Measurements from ENCODE around the gene FOXS1.
"Not testable (repeated sequence)": the region's sequence is repeated elsewhere in the genome, so short reads cannot be mapped to it uniquely, and the experiment has no call there.

FOXS1 gene

DNA sequence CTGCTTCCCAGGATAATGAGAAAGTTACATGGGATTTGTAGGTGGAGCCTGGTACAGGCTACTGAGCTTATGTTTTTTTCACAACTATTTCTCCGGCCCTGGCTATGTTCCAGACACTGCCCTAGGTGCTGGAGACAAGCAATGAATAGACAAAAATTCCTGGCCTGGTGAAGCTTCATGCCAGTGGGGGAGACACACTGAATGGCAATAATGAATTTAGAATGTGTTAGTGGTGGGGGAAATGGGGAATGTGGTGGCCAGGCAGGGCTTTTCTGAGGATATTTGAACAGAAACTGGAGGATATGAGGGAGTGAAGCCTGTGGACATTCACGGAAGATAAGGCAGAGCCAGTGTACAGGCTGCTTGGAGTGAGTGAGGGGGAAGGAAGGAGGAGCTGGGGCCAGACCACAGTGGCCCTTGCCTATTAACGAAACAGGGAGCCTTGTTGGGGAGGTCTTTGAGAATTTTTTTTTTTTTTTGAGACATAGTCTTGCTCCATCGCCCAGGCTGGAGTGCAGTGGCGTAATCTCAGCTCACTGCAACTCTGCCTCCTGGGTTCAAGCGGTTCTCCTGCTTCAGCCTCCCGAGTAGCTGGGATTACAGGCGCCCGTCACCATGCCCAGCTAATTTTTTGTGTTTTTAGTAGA is 6.6 kb downstream of the FOXS1 start:
- no peak for DNase-seq

DNA sequence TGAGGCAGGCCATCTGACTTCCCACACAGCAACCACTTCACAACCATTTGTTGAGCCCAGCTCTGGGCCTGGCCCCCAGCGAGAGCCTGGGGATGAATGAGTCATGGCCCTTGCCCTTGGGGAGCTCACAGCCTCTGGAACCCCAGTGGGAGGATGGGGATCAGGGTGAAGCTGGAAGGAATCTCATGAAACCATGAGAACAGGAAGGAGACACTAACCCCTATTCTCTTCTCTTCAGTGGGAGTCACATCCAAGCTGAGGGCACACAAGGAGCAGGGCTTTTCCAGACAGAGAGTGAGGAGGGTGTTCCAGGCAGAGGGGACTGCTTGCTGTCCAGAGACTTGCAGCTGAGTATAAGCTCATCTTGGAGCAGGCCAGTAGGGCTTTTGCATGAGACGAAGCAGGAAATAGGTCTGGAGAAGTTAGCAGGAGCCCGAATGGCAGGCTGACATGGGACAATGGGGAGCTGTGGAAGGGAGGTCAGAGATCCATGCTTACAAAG is 7.5 kb downstream of the FOXS1 start:
- no peak for DNase-seq

DNA sequence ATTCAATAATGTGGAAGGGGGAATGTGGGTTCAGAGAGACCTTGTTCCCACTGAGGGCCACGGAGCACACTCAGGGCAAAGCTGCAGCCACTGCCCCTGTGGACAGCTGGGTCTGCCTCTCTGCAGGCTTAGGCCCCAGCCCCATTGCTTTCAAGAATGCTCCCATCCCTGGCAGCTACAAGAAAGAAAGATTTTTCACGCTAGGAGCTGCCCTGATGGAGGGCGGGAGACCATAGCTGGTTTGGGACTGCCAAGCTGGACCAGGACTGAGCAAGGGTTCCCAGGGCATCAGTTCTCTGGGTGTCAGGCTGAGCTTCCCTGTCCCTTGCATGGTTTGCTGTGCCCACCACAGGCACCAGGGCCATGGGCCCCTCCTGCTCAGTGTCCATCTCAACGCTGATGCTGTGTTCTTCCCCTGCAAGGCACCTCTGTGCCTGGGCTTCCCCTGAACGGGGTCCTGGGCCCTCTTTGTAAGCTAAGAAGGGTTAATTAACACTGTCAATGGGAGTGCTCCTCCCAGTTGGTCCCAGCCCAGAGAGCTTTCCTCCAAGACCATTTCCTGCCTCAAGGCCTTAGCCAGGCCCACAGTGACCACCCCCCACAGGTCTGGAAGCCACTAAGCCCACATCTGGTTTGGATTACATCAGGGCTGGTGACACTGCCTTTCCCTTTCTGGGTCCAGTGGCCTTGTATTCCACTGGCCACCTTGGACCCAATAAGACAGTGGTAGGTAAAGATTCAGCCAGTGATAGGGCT is 8.4 kb downstream of the FOXS1 start:
- DNase-seq: no peak

DNA sequence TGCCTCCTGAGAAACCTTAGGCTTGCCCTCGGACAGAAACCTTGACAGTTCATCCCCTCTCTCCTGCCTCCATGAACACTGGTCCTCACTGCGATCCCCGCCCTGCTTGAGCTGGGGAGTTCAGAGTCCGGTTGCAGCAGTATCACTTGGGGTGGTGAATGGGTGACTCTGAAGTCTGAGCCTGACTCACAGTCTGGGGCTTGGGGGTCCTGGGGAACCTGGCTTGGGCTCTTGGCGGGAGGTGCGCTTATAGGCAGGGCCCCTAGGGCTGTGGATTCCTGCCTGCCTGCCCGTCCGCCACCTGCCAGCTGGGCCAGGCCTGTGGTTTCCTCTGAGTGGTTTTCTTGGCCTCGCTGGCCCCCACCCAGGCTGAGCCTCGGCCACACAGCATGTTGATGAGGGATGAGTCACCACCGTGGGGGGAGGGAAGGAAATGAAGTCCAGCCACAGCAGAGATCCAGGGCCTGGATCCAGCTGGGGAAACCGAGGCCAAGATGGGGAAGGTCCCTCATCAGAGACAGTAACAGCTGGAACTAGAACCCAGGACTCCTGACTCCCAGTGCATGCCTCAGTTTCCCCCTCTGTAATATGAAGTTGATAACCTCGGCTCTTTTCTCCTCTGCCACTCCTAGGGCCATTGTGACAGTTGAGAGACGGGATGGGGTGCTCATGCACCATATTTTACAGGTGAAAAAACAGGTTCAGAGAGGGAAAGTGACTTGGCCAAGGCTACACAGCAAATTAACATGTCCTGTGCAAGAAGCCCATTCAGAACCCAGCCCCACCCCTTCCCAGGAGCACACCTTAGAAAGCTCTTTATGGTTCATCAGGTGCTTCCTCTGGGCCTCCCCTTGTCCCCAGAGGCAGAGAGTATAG is 9.2 kb downstream of the FOXS1 start:
- DNase-seq: no peak

DNA sequence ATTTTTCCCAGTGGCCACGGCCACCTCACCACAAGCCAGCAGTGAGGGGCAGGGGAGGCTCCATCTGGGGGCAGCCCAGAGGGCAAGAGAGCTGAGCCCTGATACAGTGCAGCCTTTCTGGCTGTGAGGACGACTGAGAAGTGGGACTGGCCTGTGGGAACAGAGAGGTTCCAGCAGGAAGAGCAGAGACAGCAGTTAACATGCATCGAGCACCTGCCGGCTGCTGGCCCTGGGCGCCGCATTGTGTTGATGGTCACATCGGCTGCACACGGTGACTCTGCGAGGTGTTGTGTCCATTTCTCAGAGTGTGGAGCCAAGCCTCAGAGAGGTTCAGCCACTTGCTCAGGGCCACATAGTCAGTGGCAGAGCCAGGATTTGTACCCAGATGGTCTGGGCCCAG is 9.8 kb downstream of the FOXS1 start:
- DNase-seq: no peak

DNA sequence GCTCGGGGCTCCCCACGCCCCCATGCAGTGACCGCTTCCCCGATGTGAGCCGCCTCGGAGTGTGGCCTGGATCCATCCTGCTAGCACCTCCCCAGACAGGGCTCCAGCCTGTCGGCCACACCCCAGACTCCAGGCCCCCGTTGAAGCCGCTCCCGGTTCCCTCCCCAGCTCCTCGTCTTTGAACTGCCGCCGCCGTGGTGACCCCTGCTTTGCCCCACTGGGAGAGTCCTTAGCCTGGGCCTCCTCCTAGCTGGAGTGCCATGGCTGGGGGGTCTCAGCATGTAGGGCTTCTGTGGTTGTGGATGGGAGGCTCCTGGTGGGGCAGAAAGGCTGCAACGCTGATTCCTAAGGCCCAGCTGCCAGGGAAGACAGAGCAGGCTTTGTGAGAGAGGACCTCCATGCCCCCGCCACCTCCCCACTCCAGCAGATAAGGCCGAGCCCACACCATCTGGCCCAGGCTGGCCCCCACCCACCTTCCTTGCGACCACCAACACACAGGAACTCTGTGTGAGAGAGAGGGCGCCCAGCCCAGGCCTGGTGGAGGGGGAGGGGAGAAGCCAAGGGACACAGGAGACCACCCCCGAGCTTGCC is 11.4 kb downstream of the FOXS1 start:
- no peak for DNase-seq

DNA sequence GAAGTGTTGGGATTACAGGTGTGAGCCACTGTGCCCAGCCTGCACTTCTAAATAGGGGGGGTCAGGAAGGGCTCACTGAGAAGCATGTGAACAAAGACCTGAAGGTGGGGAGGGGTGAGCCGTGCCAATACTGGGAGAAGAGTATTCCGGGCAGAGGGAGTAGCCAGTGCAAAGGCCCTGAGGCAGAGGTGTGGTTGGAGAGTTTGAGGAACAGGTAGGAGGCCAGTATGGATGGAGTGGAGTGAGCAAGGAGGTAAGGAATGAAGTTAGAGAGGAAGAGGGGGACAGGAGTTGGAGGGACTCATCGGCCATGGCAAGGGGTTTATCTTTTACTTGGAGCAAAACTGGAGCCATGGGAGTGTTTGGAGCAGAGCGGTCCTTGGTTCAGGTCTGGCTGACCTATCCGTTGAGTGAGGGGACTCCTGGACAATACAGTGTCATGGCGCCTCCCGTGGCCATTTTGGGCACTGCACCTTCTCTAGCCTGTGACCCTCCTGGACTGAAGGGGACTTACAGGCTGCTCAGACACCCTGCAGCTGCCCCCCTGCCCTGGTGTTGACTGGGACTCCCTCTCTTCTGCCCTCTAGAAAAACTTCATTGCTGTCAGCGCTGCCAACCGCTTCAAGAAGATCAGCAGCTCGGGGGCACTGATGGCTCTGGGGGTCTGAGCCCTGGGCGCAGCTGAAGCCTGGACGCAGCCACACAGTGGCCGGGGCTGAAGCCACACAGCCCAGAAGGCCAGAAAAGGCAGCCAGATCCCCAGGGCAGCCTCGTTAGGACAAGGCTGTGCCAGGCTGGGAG is 12.1 kb downstream of the FOXS1 start:
- DNase-seq: no peak

DNA sequence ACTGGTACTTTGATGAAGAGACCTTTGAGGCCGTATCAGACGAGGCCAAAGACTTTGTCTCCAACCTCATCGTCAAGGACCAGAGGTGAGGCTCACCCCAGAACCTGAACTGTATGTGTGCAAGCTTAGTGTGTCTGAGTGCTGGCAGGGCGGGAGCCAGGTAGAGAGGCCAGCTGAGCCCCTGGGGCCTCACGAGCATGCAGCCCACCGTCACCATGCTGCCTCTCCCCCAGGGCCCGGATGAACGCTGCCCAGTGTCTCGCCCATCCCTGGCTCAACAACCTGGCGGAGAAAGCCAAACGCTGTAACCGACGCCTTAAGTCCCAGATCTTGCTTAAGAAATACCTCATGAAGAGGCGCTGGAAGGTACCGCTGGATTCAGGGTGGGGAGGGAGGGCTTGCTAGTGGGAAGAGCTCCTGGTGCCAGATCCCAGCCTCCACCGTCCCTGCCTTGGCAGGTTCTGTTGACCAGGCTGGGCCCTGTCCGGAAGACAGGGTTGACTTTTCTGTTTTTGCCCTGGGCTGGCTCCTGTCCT is 13.6 kb downstream of the FOXS1 start:
- DNase-seq: no peak

DNA sequence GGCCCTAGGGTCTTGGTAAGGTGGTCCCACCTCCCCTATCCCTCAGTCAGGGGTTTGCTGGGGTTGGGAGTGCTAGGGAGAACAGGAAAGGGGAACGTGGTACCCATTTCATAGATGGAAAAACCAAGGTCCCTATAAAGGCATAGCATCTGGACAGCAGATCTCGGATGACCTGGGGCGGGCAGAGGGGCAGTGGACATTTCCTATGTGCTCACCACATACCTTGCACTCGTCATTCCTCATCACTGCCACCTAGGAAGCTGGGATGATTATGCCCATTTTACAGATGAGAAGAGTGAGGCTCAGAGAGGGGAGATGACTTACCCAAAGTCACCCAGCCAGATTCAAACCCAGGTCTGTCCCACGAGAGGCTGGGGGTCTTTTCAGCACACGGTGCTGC is 14.2 kb downstream of the FOXS1 start:
- DNase-seq: no peak

DNA sequence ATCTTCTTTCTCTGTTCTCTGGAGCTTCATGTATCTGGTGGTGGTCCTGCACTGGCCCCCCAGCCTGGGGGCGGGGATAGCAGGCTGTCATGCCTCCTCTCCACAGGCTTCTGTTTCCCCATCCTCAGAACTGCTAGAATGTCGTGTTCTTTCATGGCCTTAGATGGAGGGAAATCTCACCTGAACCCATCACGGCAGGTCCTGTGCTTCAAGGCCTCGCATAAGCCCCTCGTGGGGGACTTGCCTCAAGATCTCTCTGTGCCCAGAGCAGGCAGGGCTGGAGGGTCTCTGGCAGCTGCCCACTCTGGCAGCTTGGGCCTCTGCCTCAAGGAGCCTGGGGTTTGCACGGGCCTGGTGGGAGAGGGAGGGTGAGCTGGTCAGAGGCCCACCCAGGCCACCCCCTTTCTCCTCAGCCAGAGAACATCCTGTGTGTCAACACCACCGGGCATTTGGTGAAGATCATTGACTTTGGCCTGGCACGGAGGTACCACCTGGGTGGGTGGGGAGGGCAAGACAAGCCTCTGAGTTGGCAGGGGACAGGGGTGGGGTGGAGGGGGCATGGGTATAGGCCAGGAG is 14.9 kb downstream of the FOXS1 start:
- no peak for DNase-seq

DNA sequence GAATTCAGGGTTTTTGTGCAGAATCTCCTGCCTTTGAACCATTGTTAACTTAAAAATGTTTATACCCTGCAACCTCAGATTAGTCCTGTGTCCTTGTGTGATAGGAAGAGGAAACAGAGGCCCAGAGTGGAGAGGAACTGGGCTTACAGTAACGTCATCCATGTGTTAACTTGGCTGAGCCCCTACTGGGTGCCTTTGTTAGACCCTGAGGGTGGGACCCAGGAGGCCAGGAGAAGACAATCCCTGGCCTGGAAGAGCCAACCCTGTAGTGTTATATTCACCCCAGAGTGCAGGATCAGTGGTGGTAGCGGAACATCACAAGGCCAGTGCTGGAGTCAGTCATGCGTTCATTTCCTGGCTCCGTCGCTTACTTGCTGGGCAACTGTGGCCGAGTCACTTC is 15.7 kb downstream of the FOXS1 start:
- DNase-seq: no peak

DNA sequence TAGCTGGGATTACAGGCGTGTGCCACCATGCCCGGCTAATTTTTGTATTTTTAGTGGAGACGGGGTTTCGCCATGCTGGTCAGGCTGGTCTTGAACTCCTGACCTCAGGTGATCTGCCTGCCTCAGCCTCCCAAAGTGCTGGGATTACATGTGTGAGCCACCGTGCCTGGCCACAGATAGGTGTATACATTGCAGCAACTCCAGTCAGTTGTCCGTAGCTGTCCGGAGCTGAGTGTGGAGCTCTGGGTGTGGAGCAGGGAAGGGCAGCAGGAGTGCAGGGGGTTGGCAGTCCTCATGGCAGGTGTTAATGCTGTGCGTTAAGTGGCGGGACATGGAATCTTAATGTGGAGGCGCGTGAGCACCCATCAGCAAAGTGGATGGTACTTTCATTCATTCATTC is 17.4 kb downstream of the FOXS1 start:
- DNase-seq: not testable (repeated sequence)

DNA sequence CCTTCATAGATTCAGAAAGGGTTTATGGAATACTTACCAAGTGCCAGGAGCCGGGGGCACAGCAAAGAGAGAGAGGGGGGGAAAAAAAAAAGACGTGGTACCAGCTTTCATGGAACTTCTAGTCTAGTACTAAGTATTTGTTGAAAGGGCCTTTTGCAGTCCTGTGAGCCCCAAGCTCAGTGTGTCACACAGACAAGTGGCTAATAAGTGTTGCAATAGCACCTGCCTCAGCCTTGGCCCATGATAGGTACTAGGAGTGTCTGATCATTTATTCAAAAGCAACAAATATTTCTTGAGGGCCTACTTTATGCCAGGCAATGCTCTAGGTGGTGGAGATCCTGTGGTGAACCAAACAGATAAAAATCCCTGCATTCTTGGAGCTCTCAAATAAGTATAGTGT is 18.3 kb downstream of the FOXS1 start:
- no peak for DNase-seq

DNA sequence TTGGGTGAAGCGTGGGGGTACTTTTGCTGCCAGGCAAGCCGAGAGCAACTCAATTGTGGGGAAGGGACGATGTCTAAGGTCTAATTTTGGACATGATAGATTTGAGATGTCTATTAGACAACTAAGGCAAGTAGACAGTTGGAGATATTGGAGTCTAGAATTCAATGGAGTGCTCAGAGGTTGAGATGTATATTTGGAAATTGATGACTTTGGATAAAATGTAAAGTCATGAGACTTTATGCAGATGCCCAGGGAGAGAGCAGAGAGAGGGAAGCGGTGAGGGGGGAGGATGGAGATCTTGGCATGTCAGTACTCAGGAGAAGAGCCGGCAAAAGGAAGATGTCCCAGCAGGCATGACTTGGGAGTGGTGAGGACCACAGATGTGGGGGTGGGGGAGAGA is 19.3 kb downstream of the FOXS1 start:
- no peak for DNase-seq

DNA sequence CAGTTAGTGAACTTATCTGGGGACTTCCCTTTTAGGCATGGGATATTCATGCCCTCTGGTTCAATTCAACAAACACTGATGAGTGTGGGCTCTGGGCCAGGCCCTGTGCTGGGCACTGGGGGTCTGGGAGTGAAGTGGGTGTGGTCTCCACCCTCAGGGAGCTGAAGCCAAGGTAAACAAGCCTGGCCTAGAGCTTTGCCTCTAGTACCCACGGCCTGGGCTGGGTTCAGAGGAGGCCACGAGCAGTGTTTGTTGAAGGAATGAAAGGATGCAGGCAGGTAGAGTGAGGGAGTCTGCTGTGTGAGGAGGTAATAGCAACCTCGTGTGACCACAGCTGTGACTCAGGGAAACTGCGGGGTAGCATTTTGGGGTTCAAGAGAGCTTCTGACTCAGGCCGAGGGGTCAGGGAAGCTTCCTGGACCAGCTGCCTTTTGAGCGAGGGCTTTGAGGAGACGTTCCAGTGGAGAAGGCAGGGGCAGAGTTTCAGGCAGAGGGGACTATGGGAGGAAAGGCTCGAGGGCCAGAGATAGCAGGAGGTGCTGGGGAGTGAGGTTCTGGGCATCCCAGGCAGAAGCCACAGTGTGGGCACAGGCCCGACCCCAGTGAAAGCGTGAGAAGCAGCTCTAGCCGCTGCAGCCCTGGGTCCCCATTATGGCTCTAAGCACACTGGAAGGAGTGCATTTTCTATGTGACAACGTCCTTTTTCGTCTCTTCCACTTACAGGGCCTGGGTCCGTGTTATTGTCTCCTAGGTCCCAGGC is 20.7 kb downstream of the FOXS1 start:
- DNase-seq: no peak

DNA sequence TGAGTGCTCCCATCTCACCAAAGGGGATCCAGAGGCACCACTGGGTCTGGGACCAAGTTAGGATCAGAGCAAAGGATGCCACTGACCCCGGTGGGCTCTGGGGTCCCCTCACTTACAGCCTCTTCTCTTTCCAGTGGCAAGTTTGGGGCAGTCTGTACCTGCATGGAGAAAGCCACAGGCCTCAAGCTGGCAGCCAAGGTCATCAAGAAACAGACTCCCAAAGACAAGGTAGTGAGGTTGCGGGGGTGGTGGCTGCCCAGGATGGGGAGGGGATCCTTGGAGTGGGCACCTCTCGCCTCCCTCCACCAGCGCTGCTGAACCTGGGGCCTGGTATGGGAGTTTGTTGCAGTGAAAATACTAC is 21.3 kb downstream of the FOXS1 start:
- DNase-seq: no peak

DNA sequence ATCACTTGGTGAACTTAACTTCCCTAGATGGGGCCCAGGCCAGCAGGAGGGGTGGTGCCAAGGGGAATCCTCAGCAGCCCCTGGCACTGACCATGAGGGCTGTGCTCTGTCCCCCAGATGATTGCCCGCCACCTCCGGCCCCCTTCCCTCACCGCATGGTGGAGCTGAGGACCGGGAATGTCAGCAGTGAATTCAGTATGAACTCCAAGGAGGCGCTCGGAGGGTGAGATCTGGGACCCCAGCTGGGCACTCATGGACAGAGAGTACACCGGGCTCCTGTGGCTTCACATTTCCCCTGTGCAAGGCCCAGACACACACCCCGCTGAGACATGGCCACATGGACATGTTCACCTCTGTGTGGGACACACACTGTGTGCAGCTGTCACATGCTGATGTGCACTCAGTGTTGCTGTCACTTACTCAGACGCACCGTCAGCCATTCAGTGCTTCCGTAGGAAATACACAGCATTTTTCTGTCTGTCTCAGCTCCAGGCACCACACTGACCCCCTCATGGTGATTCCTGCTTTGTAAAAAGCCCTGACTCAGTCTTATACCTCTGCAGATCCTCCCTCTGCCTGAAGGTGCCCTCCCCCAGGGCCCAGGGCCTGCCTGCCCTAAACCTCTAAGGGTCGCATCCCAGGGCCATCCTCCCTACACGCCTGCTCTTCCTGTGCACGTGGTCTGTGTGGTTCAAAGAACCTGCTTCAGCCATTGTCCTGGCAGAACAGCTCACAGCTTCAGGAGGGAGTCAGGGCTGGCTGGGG is 21.9 kb downstream of the FOXS1 start:
- DNase-seq: no peak

DNA sequence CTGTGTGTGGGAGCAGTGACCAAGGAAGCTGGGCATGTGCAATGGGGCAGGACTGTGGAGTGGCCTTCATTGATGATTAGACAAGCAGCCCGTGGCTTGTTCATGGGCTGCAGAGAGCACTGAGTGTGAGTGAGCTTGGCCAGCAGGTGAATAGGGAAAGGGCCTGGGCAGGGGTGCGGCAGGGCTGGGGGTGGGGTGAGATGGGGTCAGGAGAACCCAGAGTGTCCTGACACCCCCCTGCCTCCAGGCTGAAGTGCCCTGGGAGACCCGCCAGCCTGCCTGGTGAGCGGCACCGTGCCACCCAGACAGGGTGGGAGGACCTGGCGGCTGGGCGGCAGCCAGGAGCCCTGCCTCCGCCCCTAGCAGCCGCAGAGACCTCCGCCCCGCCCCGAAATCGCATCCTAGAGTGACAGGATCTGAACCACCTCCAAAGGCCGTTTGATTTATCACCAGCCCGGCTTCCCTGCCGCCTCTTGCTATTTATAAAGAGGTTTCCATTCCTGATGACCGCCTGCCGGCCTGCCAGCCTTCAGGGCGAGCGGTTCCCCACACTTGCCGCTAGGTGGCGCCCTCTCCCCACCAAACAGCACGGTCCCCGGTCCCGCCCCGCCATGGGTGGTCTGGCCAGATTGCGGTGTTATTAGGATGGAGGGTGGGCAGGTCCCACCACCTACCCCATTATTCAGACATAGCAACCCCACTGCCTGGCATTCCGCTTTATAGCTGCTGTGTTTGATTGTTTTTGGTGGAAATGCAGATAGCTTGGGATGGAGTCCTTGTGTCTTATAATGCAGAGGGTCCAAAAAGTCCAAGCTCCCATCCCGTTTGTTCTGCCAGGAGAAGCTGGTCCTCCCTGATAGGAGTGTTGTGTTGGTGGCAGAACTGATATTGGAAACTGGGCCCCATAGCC is 22.7 kb downstream of the FOXS1 start:
- DNase-seq: no peak

DNA sequence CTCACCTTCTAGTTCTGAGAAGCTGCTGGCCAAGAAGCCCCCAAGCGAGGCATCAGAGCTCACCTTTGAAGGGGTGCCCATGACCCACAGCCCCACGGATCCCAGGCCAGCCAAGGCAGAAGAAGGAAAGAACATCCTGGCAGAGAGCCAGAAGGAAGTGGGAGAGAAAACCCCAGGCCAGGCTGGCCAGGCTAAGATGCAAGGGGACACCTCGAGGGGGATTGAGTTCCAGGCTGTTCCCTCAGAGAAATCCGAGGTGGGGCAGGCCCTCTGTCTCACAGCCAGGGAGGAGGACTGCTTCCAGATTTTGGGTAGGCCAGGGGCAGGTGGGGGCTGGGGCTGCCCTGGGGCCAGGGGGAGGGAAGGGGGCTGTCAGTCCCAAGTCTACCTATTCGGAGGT is 24.0 kb downstream of the FOXS1 start:
- DNase-seq: no peak

Data from cortex of kidney (tissue), 1 donor.